Gastroesophageal sphincter (tissue), 4 donors: ENCODE data around the gene CEP83. TPM values are rescaled to one million over a fixed set of nuclear protein-coding genes. Genes with fewer than 3 reads are reported as not detected.

Source experiments
- ATAC-seq: fragments of 150-250 bp; one replicate; pipeline ENCODE4 v1.9.1; 2016; ENCODE audit warnings: mild to moderate bottlenecking, moderate library complexity
- H3K27ac ChIP-seq, 4 donors: fragments of 200-600 bp; sonication (generic) in 3 of 4; 1 replicate in 3 of 4; 2 replicates in 1 of 4; pipeline ENCODE4 v1.5.1; 2016 to 2019
- H3K27me3 ChIP-seq: fragments of 200-600 bp; sonication (generic); one replicate; pipeline ENCODE4 v1.5.1; 2019
- H3K36me3 ChIP-seq, 2 donors: fragments of 200-600 bp; sonication (generic); one replicate each; pipeline ENCODE4 v1.5.1; 2019; ENCODE audit warnings: control low read depth in 1 of 2
- H3K4me1 ChIP-seq, 3 donors: fragments of 200-600 bp; sonication (generic); 1 replicate in 2 of 3; 2 replicates in 1 of 3; pipeline ENCODE4 v1.5.1; 2016 to 2019; ENCODE audit warnings: control low read depth in 2 of 3
- H3K4me3 ChIP-seq, 2 donors: fragments of 200-600 bp; sonication (generic); one replicate each; pipeline ENCODE4 v1.5.1; 2019; ENCODE audit warnings: mild to moderate bottlenecking in 1 of 2, moderate library complexity in 1 of 2
- H3K9me3 ChIP-seq, 3 donors: fragments of 200-600 bp; sonication (generic); one replicate each; pipeline ENCODE4 v1.5.1; 2017 to 2019; ENCODE audit warnings: control low read depth in 2 of 3
- CTCF ChIP-seq, 4 experiments: fragments of 200-600 bp in 2 of 4; fragments of 450-650 bp in 2 of 4; sonication (generic) in 1 of 4; IDR thresholded peaks; one replicate each; pipeline ENCODE4 v1.5.1; 2017 to 2019; ENCODE audit warnings: antibody characterized with exemption in 4 of 4, mild to moderate bottlenecking in 2 of 4, moderate library complexity in 2 of 4
- POLR2A ChIP-seq, 2 donors: fragments of 450-650 bp; IDR thresholded peaks; one replicate each; pipeline ENCODE4 v1.6.1; 2017; ENCODE audit warnings: antibody characterized with exemption in 2 of 2, mild to moderate bottlenecking in 2 of 2, moderate library complexity in 1 of 2
- POLR2AphosphoS5 ChIP-seq: sonication (generic); formaldehyde crosslinking; IDR thresholded peaks from one replicate; pipeline ENCODE4 v1.6.1; 2017; ENCODE audit warnings: antibody characterized with exemption
- WGBS, 2 donors: methylation state at CpG; one replicate each; pipeline ENCODE4 v1.1.5; 2018; ENCODE audit warnings: low coverage in 1 of 2; 5-methylcytosine and 5-hydroxymethylcytosine counted together
- total RNA-seq, 4 donors: library from RNA; depleted of rRNA; stranded (reverse); fragments of >200 nt; gene quantifications; one replicate each; pipeline ENCODE4 v1.1.0, GENCODE V29; 2016

Gene CEP83
- total RNA-seq, 4 donors from 2014 or later, result 6.3 to 24.8 (median 11.3) TPM

- Histone ChIP-seq H3K36me3 (no peaks in the 10 kb centered on the region), H3K27ac (peak overlapping the region in 3 of 4 donors; percentile 33 to 67 (median 56)), H3K4me1 (peaks cover 0 to 31% (median 7%) of the 10 kb centered on the region in 3 donors), H3K27me3 (no peaks in the 10 kb centered on the region), H3K9me3 (no peaks in the 10 kb centered on the region), H3K4me3 (no peak overlapping the region)
- ATAC-seq, result peak; percentile 69
- TF ChIP-seq POLR2AphosphoS5, result peak; percentile 34
- no peak for TF ChIP-seq CTCF (IDR thresholded peaks at IDR 0.05)
- 13 to 15% methylated on average over 9 to 13 of the region's 13 CpGs for WGBS, 2 donors
Measured at GRCh38 chr12:94289461-94290312, 170.0 kb downstream of the CEP83 start.

- TF ChIP-seq POLR2A (IDR thresholded peaks at IDR 0.05) (no peak), POLR2AphosphoS5 (no peak), CTCF (IDR thresholded peaks at IDR 0.05) (no peak)
- WGBS, 2 donors, result 90 to 100% methylated on average over 2 to 6 of the region's 10 CpGs
- Histone ChIP-seq H3K27me3 (no peaks in the 10 kb centered on the region), H3K36me3 (no peaks in the 10 kb centered on the region), H3K9me3 (no peaks in the 10 kb centered on the region), H3K27ac (no peak overlapping the region), H3K4me1 (peaks cover 0 to 31% (median 7%) of the 10 kb centered on the region in 3 donors), H3K4me3 (no peak overlapping the region)
- ATAC-seq, result no peak
Measured at GRCh38 chr12:94287245-94287628, 172.4 kb downstream of the CEP83 start.

GRCh38 chr12:94286583-94287244 lies 173.0 kb downstream of the CEP83 start:
- no peaks in the 10 kb centered on the region for H3K27me3 ChIP-seq
- TF ChIP-seq POLR2AphosphoS5 (no peak), CTCF (IDR thresholded peaks at IDR 0.05) (no peak), POLR2A (IDR thresholded peaks at IDR 0.05) (no peak)
- H3K4me1 ChIP-seq, result peaks cover 0 to 31% (median 7%) of the 10 kb centered on the region in 3 donors
- WGBS, 2 donors, result 76 to 79% methylated on average over 3 to 4 of the region's 4 CpGs
- H3K4me3 ChIP-seq, result no peak overlapping the region
- no peaks in the 10 kb centered on the region for H3K9me3 ChIP-seq
- H3K27ac ChIP-seq, result no peak overlapping the region
- ATAC-seq, result no peak
- no peaks in the 10 kb centered on the region for H3K36me3 ChIP-seq

GRCh38 chr12:94285943-94286582 lies 173.6 kb downstream of the CEP83 start:
- H3K4me1 ChIP-seq, result peaks cover 0 to 31% (median 7%) of the 10 kb centered on the region in 3 donors
- no peaks in the 10 kb centered on the region for H3K9me3 ChIP-seq
- no peak overlapping the region for H3K4me3 ChIP-seq
- no peak for ATAC-seq
- H3K36me3 ChIP-seq, result no peaks in the 10 kb centered on the region
- TF ChIP-seq POLR2AphosphoS5 (no peak), CTCF (IDR thresholded peaks at IDR 0.05) (no peak), POLR2A (IDR thresholded peaks at IDR 0.05) (no peak)
- no peaks in the 10 kb centered on the region for H3K27me3 ChIP-seq
- 51 to 81% methylated on average over 5 to 7 of the region's 8 CpGs for WGBS, 2 donors
- no peak overlapping the region for H3K27ac ChIP-seq
